Dermis blood vessel endothelial cell (primary cell): Measurements from ENCODE around the gene CXCL17. TPM values are rescaled to one million over a fixed set of nuclear protein-coding genes. Genes with fewer than 3 reads are reported as not detected.
"Not testable (repeated sequence)": the region's sequence is repeated elsewhere in the genome, so short reads cannot be mapped to it uniquely, and the experiment has no call there.

Experiments used
- DNase-seq: peaks from one replicate; pipeline ENCODE4 v3.0.0; 2010
- total RNA-seq: library from RNA; depleted of rRNA; stranded (reverse); fragments of >200 nt; gene quantifications from 2 replicates; pipeline ENCODE4 v1.2.3, GENCODE V29; 2014

Gene CXCL17
- total RNA-seq, 1 donor from 2014 or later = not detected

DNA sequence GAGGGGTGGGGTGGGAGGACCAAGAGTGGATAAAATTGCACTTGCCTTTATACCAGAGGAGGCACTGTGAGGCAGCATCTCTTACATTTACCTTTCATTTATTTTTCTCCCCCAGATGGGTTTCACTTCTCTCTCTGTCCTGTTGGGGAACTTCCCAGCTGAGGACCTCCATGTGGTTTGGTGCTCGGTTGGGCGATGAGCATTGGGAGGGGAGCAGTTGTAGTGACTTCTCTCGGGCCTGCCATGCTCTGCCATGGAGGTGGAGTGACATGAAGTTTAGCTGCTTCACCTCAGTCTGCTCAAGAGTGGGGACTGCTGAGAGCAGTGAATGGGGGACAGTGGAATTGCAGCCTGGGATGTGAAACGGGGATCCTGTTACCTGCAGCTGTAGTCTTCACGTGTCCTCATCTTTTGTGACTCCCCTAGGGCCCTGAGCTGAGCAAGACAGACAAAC lies 23.1 kb upstream of the CXCL17 start:
- no peak for DNase-seq

DNA sequence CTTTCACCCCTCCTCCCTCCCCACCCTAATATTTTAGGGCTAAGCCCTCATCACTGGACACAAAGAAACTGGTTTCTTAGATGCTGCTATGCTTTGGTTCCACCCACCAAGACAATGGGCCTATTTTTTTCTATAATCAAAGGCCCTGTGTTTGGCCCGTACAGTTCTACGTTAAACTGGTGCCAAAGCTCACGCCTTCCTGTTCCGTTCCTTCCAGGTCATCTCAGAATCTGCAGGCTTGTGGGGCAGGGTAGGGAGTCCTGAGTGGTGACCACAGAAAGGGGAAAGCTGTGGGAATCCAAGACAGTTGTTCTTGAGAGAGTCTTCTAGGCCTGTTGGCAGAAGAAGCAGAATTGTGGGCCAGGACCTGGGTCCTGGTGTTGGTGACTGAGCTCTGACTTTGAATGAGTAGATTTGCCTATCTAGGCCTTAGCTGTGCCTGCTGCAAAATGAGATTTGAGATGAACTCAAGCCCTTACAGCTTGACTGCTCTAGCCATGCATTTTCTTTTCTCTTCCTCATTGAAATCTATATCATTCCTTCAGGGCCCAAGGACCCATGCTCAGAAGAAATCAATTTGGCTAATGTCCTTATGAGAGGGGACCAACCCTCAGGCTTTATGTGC lies 19.1 kb upstream of the CXCL17 start:
- DNase-seq = no peak

DNA sequence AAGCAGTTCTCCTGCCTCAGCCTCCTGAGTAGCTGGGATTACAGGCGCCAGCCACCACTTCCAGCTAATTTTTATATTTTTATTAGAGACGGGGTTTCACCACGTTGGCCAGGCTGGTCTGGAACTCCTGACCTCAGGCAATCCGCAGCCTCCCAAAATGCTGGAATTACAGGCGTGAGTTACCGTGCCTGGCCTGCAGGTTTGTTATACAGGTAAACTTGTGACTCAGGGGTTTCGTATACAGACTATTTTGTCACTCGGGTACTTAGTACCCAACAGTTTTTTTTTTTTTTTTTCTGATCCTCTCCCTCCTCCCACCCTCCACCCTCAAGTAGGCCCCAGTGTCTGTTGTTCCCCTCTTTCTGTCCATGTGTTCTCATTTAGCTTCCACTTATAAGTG lies 18.5 kb upstream of the CXCL17 start:
- not testable (repeated sequence) for DNase-seq

DNA sequence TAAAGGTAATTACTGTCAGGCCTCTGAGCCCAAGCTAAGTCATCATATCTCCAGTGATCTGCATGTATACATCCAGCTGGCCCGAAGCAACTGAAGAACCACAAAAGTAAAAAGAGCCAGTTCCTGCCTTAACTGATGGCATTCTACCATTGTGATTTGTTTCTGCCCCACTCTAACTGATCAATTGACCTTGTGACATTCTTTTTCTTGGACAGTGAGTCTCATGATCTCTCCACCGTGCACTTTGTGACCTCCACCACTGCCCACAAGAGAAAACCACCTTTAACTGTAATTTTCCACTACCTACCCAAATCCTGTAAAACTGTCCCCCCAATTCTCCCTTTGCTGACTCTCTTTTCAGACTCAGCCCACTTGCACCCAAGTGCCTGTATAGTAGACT lies 17.2 kb upstream of the CXCL17 start:
- no peak for DNase-seq

DNA sequence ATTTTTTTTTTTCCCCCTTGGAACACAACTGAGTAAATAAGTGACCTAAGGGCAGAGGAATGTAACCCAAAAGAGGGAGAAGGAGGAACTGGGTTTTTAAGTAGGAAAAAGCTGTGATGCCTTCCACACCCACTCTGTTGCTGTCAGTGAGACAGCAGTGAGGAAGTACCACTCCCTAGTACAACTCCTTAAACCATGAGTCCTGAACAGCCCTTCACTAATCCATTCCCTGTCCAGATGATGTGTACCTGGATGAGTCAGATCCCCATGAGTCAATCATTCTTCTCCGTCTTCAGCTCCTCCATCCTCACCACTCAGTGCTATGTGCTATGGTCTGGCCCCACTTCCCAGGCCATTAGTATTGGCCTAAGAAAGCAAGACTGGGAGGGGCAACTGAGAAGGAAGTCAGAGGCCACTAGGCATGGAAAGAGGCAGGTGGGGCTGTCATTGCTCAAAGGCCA lies 12.9 kb upstream of the CXCL17 start:
- no peak for DNase-seq

DNA sequence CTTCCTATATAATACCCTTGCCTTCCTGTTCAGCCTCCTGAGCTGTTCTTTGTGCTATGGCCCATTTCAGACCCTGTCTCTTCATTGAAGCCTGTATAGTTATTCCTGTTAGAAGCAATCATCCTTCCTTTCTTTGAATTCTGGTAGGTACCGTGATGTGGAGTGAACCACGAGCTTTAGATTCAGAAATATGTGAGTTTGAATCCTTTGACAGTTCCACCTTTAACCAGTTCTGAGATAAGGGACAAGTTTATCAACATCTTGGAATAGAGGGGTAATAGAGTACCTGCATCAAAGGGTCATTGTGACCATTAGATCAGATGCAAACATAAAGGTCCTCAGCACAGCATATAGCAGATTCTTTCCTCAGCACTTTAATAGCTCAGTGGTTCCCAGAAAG lies 12.3 kb upstream of the CXCL17 start:
- no peak for DNase-seq

DNA sequence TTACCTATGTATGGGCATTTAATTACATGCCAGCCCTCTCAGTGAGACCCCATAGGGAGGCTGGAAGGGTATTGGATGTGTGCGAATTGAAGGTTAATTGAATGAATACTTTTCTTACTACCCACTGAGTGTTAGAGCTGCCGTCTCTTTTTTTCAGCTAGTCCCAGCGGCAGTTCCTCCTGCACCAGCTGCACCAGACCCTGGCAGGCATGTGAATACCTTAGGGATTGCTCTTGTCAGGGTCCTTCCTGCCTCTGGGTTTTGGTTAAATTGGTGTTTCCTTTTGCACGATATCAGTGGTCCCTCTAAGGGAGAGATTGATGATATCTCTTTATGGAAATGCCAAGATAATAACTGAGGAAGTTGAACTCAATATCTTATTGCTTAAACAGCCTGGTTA lies 9.8 kb upstream of the CXCL17 start:
- DNase-seq = no peak

DNA sequence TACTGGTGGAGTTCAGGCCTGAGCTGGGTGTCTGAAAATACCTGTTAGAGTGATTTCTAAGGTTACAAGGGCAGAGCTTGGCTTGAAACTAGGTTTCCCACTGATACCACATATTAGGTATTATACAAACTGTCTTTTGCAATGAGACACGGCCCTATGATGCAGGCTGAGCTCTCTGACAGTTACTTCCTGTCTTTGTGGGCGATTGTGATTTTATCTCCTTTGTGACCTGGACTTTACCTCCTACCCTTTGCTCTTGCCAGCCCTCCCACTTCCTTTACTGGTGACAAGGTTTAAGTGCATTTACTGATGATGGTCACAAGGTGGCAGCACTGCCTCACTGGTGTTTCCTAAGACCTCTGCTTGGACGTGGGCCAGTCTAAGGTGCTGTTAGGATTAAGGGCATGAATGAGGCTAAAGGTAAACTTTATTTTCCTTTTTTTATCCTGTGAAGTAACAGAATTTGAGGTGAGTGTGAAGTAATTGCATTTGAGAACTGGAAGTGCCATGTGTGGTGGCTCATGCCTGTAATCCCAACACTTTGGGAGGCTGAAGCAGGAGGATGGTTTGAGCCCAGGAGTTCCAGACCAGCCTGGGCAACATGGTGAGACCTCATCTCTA lies 7.7 kb upstream of the CXCL17 start:
- peak; percentile 95 for DNase-seq

DNA sequence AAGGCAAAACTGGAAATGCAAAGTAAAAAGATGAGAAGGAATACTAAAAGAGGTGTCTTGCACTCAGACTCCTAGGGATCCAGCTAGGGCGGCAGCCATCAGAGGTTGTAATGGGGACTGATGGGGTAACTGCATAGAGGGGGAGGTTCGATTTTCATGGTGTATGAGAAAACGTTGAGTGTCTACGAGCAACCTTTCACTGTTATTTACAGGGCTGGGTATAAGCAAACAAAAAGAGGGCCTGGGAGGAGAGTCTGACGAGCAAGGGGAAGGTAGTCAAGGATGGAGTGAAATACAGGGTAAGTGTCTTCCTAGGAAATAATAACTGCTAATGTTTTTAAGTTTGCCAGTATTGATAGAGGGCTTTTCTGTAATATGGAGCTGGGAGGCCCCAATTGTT lies 5.6 kb upstream of the CXCL17 start:
- not testable (repeated sequence) for DNase-seq

DNA sequence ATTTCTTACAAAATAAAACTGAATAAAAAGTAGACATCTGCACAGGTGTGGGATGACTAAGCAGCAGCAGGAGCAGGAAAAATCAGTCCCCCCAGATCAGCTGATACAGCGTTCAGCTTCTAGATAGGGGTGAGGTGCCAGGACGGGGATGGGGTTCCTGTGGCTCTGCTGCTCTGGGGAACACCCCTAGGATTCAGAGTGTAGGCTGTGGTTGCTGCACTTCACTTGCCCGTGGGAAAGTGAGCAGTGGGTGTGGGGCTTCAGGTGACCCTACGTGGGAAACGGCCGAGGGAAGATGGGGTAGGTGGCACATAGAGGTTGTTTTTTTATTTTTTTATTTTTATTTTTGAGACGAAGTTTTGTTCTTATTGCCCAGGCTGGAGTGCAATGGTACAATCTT lies 3.2 kb upstream of the CXCL17 start:
- no peak for DNase-seq

DNA sequence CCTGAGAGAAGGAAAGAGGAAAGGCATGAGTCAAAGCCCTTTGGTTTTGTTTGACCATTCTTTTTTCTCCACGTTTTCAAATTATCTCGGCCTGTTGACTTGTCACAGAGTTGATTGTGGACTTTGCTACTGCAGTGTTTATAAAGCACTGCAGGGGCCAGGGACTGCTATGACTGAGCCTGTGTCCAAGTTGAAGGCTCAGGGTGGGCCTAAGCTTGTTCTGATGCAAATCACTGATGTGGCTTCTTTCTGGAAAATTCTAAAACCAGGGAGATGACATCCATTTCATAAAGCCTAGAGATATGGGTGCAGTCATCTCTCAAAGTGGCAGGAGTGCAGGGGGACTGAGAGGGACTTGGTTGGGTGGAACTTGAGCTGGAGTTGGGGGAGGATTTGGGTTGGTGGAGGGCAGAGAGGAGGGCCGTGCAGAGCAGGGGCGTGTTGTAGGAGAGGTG lies 1.2 kb upstream of the CXCL17 start:
- DNase-seq = no peak

DNA sequence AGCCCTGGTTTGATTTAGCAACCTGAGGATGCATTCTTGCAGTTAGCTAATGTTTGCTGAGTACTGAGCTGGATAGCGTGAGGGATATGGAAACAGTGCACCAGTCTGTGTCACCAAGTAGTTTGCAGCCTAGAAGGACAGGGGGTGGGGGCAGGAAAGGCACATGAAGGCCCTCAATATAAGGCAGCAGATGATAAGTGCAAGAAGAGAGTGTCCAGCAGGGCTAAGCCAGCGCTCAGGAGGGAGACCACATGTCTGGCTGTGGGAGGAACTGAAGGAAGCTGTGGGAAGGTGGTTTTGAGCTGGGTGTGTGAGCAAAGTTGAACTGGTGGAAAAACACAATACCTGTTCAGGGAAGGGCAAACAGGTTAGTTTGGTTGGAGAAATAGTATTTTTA lies 1.7 kb downstream of the CXCL17 start:
- DNase-seq = no peak

DNA sequence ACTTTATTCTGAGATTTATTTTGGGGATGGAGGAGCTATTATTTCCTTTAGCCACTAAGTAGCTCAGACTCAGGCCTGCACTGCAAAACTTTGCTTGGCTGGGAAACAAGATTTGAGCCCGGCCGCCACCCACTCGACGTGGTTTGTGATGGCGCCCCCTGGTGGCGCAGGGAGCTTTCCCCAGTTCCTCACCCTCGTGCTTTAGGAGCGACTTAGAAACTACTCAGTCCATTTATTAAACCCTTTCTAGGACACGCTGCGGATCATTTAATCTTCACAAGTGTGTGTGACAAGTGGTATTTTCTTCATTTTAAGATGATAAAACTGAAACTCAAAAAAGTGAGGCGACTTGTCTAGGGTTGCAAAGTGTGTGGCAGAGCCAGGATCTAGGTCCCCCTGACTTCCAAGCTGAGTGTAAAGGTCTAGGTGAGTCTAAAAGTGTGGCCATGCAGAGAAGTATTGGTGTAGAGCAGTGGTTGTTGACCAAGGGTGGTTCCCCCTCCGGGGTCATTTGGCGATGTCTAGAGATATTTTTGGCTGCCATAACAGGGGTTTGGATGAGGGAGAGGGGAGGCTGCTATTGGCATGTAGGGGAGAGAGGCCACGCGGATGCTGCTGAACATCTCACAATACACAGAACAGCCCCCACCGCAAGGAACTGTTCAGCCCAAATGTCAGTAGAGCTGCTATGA lies 2.2 kb downstream of the CXCL17 start:
- DNase-seq = peak; percentile 86

DNA sequence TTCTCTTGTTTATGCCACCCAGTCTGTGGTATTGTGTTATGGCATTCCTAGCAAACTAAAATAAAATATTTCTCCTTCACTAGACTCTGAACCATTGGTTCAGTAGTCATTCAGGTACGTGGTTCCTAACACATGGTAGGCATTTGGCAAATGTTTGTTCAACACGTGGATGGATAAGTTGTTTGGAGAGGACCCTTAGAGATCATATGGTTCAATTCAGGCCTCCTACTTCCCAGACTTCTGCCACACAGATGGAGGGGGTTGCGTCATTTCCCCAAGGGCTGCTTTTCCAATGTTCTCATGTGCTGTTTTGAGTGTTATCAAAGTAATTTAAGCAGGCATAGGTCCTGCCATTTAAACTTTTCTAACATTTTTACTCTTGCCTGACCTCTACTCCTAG lies 6.7 kb downstream of the CXCL17 start:
- no peak for DNase-seq

DNA sequence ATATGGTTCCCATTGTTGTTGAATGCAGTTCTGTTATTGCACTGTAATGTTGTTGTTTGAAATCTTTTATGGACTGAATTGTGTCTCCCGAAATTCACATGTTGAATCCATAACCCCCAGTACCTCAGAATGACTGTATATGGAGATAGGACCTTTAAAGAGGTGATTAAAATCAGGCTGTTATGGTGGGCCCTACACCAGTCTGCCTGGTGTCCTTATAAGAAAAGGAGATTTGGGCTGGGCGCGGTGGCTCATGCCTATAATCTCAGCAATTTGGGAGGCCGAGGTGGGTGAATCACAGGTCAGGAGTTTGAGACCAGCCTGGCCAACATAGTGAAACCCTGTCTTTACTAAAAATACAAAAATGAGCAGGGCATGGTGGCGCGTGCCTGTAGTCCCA lies 7.4 kb downstream of the CXCL17 start:
- DNase-seq = no peak

DNA sequence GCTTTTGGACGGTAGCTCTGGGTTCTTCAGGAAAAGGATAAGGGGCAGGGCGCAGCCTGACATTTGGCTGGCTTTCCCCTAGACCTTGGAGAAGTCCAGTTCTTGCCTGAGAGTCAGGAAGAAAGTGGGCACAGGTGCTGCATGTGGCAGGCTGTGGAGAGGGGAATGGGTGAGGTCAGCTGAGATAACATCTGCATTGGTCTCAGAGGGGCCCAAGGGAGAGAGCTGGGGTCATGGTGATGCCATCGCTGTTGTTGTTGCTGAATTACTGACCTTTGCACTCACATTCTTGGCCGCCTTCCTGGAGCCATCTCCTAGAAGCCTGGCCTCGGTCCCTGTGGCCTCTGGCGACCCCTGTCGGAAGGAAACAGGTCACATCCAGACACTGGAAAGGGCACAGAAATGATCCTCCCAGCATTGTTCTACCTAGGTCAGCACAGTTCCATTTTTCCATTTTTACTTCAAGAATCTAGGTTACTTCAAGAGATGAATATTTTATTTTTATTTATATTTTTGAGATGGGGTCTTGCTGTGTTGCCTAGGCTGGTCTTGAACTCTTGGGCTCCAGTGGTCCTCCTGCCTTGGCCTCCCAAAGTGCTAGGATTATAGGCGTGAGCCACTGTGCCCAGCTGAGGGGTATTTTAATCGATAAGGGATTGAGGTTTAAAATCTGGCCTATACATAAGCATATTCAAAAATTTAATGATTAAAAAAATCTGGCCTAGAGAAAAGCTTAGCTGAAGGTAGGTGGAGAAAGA lies 9.1 kb downstream of the CXCL17 start:
- DNase-seq = peak; percentile 88

DNA sequence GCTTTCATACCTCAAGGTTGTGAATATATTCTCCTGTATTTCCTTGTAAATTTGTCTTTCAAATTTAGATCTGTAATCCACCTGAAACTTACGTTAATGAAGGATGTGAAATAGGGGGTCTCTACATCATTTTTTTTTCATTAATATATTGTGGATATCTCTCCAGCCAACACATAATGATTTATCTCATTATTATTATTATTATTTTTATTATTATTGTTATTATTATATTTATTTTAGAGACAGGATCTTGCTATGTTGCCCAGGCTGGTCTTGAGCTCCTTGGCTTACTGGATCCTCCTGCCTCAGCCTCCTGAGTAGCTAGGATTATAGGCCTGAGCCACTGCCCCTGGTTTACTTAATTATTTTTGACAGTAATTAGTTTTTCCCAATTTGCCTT lies 11.3 kb downstream of the CXCL17 start:
- DNase-seq = no peak

DNA sequence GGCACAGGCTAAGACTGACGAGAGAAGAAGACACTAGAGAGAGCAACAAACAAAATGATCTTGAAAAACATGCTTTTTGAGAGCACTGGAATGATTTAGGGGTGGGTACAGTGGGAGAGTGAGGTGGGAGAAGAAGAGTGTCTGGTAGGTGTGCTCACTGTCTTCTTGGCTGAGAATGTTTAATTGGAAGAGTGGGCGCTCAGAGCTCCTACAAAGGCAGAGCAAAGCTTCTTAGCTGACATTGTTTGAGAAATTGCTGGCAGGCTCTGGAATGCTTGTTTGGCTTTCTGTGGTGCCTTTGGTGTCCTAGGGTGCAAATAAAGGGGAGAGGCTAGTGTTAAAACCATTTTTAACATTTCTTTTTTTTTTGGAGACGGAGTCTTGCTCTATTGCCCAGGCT lies 14.1 kb downstream of the CXCL17 start:
- no peak for DNase-seq

DNA sequence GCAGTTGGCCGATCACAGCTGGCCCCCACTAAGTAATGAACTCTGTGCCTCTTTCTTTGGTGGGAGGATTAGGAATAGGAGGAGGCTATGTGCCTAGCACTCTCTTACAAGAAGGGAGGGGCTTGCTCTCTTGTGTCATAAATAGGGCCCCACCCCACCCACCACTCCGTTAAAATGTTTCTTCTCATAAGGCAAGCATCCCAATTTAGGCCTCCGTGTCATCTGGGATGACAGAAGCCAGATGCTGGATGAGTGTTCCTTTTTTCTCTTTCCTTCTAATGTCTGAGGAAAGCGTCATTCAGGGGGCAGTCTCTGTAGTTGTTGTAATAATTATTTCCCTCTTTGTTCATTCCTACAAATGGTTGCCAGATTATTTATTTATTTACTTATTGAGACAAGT lies 15.4 kb downstream of the CXCL17 start, which contains the start of gene LIPE:
Gene LIPE, minus strand, starts transcription at position 76 of the 400 bp plus-strand sequence. CDS start 239 bp downstream, outside the sequence.
- no peak for DNase-seq

DNA sequence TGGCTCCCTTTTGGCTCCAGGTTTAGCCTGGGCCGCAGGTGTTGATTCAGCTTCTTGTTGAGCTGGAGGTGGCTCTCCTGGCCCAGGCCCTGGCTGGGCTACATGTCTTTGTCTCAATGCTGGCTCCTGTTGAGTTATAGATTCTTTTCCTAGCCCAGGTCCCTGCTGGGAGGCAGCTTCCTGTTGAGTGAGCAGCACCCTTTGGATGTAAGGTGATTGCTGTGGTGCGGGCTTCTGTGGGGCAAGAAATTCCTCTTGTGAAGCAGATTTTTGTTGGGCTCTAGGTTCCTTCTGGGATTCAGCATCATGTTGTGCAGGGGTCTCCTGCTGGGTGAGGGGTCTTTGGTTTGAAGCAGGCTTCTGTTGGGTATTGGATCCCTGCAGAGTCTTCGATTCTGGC lies 16.1 kb downstream of the CXCL17 start:
- no peak for DNase-seq

DNA sequence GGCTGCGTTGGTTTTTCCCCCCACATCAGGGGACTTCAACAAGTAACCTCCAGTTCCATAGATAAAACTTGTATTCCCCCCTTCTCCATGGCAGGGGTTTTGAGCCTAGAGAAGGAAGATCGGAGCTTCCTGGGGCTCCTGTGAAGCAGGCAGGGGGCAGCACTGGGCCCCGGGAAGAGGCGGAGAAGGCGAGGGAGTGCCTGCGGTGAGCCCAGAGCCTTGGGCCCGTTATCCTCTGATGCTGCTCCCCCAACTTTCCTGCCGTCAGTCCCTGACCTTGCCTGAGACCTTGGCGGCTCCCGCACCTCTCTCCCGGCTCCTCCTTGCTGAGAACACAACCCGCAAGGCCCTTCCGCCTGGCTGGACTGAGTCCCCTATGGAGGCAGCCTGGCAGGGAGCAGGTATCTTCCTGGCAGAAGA lies 18.0 kb downstream of the CXCL17 start:
- DNase-seq = no peak

DNA sequence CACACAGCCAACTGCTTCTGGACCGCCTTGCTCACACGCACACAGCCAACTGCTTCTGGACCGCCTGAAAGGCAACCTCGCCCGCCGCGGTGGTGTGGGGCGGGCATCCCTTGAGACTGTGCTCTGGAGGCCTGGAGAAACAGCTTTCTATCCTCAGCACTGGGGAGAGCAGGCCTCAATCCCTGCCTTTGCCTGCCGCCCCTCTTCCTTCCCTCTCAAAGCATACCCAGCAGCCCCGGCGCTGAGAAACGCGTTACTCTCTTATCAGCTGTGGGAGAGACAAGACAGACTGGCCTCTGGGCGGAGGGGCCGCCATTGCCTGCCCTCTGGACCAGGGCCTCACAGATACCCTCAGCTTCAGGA lies 18.4 kb downstream of the CXCL17 start:
- no peak for DNase-seq
